Caki2 (cell line): ENCODE results near the gene PXMP4. TPM values are rescaled to one million over a fixed set of nuclear protein-coding genes. Genes with fewer than 3 reads are reported as not detected.
A peak's percentile ranks its signal among the peaks of the same experiment; 100 is the strongest.
"Not testable (repeated sequence)": the region's sequence is repeated elsewhere in the genome, so short reads cannot be mapped to it uniquely, and the experiment has no call there.

Experiments used
- DNase-seq: peaks from one replicate; pipeline ENCODE4 v3.0.0-alpha.2; 2015; ENCODE audit warnings: low read depth
- in situ Hi-C: cut with HindIII; loops from 2 replicates; pipeline ENCODE4 v1.10.0; 2016; ENCODE audit warnings: low sequenced_read_pairs, low pct_unique_long_range_greater_than_20kb, mixed read lengths
- total RNA-seq: library from RNA; depleted of rRNA; stranded (reverse); fragments of >200 nt; shearing (Covaris generic); gene quantifications from 2 replicates; pipeline ENCODE4 v1.2.3, GENCODE V29; 2014; ENCODE audit warnings: low replicate concordance

The PXMP4 gene
- total RNA-seq, 1 experiment from 2014 or later: 3.3 TPM

GRCh38 chr20:33710681-33711445 lies 9.2 kb downstream of the PXMP4 start:
- in situ Hi-C loops: no loop called here
- DNase-seq: no peak

- in situ Hi-C loops: no loop called here
- no peak for DNase-seq
Observed at GRCh38 chr20:33709905-33710541, 10.1 kb downstream of the PXMP4 start.

- DNase-seq: no peak
- in situ Hi-C loops: no loop called here
Observed at GRCh38 chr20:33709398-33709797, 10.7 kb downstream of the PXMP4 start.

- in situ Hi-C loops: no loop called here
- no peak for DNase-seq
Observed at GRCh38 chr20:33707668-33708067, 12.4 kb downstream of the PXMP4 start.

GRCh38 chr20:33704197-33704924 lies 15.7 kb downstream of the PXMP4 start:
- DNase-seq: peak; percentile 40
- in situ Hi-C loops: no loop called here

GRCh38 chr20:33703498-33704137 lies 16.5 kb downstream of the PXMP4 start:
- DNase-seq: no peak
- in situ Hi-C loops: no loop called here

GRCh38 chr20:33702861-33703260 lies 17.2 kb downstream of the PXMP4 start:
- DNase-seq: no peak
- in situ Hi-C loops: no loop called here

GRCh38 chr20:33701629-33702450 lies 18.3 kb downstream of the PXMP4 start:
- in situ Hi-C loops: no loop called here
- DNase-seq: no peak

- DNase-seq, in situ Hi-C loops: not testable (repeated sequence)
Observed at GRCh38 chr20:33700696-33701441, 19.2 kb downstream of the PXMP4 start.

GRCh38 chr20:33698966-33699365 lies 21.1 kb downstream of the PXMP4 start:
- in situ Hi-C loops, DNase-seq: not testable (repeated sequence)

GRCh38 chr20:33697129-33697528 lies 23.0 kb downstream of the PXMP4 start:
- in situ Hi-C loops: no loop called here
- DNase-seq: no peak

- in situ Hi-C loops: no loop called here
- no peak for DNase-seq
Observed at GRCh38 chr20:33696448-33696847, 23.7 kb downstream of the PXMP4 start.

- in situ Hi-C loops: no loop called here
- no peak for DNase-seq
Observed at GRCh38 chr20:33694639-33695012, 25.5 kb downstream of the PXMP4 start.

- in situ Hi-C loops: no loop called here
- DNase-seq: no peak
Observed at GRCh38 chr20:33693741-33694638, 26.1 kb downstream of the PXMP4 start.

- in situ Hi-C loops: no loop called here
- no peak for DNase-seq
Observed at GRCh38 chr20:33693289-33693688, 26.8 kb downstream of the PXMP4 start.

- peak; percentile 8 for DNase-seq
- in situ Hi-C loops: no loop called here
Observed at GRCh38 chr20:33689973-33690372, 30.1 kb downstream of the PXMP4 start.
